ENCODE results near the gene SEC14L5.

Gene SEC14L5

DNA sequence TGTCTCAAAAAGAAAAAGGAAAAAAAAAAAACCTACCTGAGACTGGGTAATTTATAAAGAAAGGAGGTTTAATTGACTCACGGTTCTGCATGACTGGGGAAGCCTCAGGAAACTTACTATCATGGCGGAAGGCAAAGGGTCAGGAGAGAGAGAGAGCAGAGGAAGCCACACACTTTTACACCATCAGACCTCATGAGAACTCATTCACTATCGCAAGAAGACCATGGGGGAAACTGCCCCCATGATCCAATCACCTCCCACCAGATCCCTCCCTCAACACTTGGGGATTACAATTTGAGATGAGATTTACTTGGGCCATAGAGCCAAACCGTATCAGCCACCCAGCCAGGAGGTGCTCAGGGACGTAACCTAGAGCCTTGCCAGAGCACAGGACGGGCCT is 54.8 kb downstream of the SEC14L5 start:
- H3K27me3 ChIP-seq (ENCODE audit: control insufficient read depth, insufficient read depth, low read length), result no peaks in the 10 kb centered on the region
- no peaks in the 10 kb centered on the region for H3K36me3 ChIP-seq (ENCODE audit: control insufficient read depth, insufficient read depth, low read length)
- no peaks in the 10 kb centered on the region for H3K9me3 ChIP-seq (ENCODE audit: control insufficient read depth, insufficient read depth, low read length)
- peaks cover 3% of the 10 kb centered on the region for H3K4me1 ChIP-seq (ENCODE audit: control insufficient read depth, insufficient read depth, low read length)
- H3K4me3 ChIP-seq (ENCODE audit: low read depth, low read length), result no peak overlapping the region
- H3K9ac ChIP-seq (ENCODE audit: low read depth, low read length), result no peak overlapping the region

GRCh38 chr16:5015351-5015750 is 57.2 kb downstream of the SEC14L5 start:
- H3K4me3 ChIP-seq (ENCODE audit: low read depth, low read length), result no peak overlapping the region
- no peak overlapping the region for H3K9ac ChIP-seq (ENCODE audit: low read depth, low read length)
- H3K36me3 ChIP-seq (ENCODE audit: control insufficient read depth, insufficient read depth, low read length), result no peaks in the 10 kb centered on the region
- H3K4me1 ChIP-seq (ENCODE audit: control insufficient read depth, insufficient read depth, low read length), result peaks cover 3% of the 10 kb centered on the region
- no peaks in the 10 kb centered on the region for H3K27me3 ChIP-seq (ENCODE audit: control insufficient read depth, insufficient read depth, low read length)
- H3K9me3 ChIP-seq (ENCODE audit: control insufficient read depth, insufficient read depth, low read length), result no peaks in the 10 kb centered on the region

GRCh38 chr16:5015887-5016286 is 57.8 kb downstream of the SEC14L5 start:
- H3K9me3 ChIP-seq (ENCODE audit: control insufficient read depth, insufficient read depth, low read length), result no peaks in the 10 kb centered on the region
- peaks cover 3% of the 10 kb centered on the region for H3K4me1 ChIP-seq (ENCODE audit: control insufficient read depth, insufficient read depth, low read length)
- H3K4me3 ChIP-seq (ENCODE audit: low read depth, low read length), result no peak overlapping the region
- no peak overlapping the region for H3K9ac ChIP-seq (ENCODE audit: low read depth, low read length)
- no peaks in the 10 kb centered on the region for H3K36me3 ChIP-seq (ENCODE audit: control insufficient read depth, insufficient read depth, low read length)
- no peaks in the 10 kb centered on the region for H3K27me3 ChIP-seq (ENCODE audit: control insufficient read depth, insufficient read depth, low read length)

GRCh38 chr16:5016967-5017677 is 59.0 kb downstream of the SEC14L5 start:
- Histone ChIP-seq H3K36me3 (ENCODE audit: control insufficient read depth, insufficient read depth, low read length) (no peaks in the 10 kb centered on the region), H3K4me3 (ENCODE audit: low read depth, low read length) (no peak overlapping the region), H3K27me3 (ENCODE audit: control insufficient read depth, insufficient read depth, low read length) (no peaks in the 10 kb centered on the region), H3K9me3 (ENCODE audit: control insufficient read depth, insufficient read depth, low read length) (no peaks in the 10 kb centered on the region), H3K4me1 (ENCODE audit: control insufficient read depth, insufficient read depth, low read length) (no peaks in the 10 kb centered on the region), H3K9ac (ENCODE audit: low read depth, low read length) (no peak overlapping the region)

GRCh38 chr16:5017678-5017969 is 59.5 kb downstream of the SEC14L5 start:
- Histone ChIP-seq H3K9ac (ENCODE audit: low read depth, low read length) (no peak overlapping the region), H3K9me3 (ENCODE audit: control insufficient read depth, insufficient read depth, low read length) (no peaks in the 10 kb centered on the region), H3K4me3 (ENCODE audit: low read depth, low read length) (no peak overlapping the region), H3K4me1 (ENCODE audit: control insufficient read depth, insufficient read depth, low read length) (no peaks in the 10 kb centered on the region), H3K27me3 (ENCODE audit: control insufficient read depth, insufficient read depth, low read length) (no peaks in the 10 kb centered on the region), H3K36me3 (ENCODE audit: control insufficient read depth, insufficient read depth, low read length) (no peaks in the 10 kb centered on the region)

- H3K4me1 ChIP-seq (ENCODE audit: control insufficient read depth, insufficient read depth, low read length), result no peaks in the 10 kb centered on the region
- no peaks in the 10 kb centered on the region for H3K9me3 ChIP-seq (ENCODE audit: control insufficient read depth, insufficient read depth, low read length)
- H3K27me3 ChIP-seq (ENCODE audit: control insufficient read depth, insufficient read depth, low read length), result no peaks in the 10 kb centered on the region
- no peak overlapping the region for H3K4me3 ChIP-seq (ENCODE audit: low read depth, low read length)
- no peaks in the 10 kb centered on the region for H3K36me3 ChIP-seq (ENCODE audit: control insufficient read depth, insufficient read depth, low read length)
- no peak overlapping the region for H3K9ac ChIP-seq (ENCODE audit: low read depth, low read length)
These were observed 60.7 kb downstream of the SEC14L5 start for GRCh38 chr16:5018793-5019192.

- Histone ChIP-seq H3K9me3 (ENCODE audit: control insufficient read depth, insufficient read depth, low read length) (no peaks in the 10 kb centered on the region), H3K9ac (ENCODE audit: low read depth, low read length) (no peak overlapping the region), H3K27me3 (ENCODE audit: control insufficient read depth, insufficient read depth, low read length) (no peaks in the 10 kb centered on the region), H3K4me1 (ENCODE audit: control insufficient read depth, insufficient read depth, low read length) (no peaks in the 10 kb centered on the region), H3K36me3 (ENCODE audit: control insufficient read depth, insufficient read depth, low read length) (no peaks in the 10 kb centered on the region), H3K4me3 (ENCODE audit: low read depth, low read length) (no peak overlapping the region)
These were observed 61.6 kb downstream of the SEC14L5 start for GRCh38 chr16:5019775-5020174.

- H3K36me3 ChIP-seq (ENCODE audit: control insufficient read depth, insufficient read depth, low read length), result peaks cover 3% of the 10 kb centered on the region
- H3K9ac ChIP-seq (ENCODE audit: low read depth, low read length), result no peak overlapping the region
- no peaks in the 10 kb centered on the region for H3K4me1 ChIP-seq (ENCODE audit: control insufficient read depth, insufficient read depth, low read length)
- no peaks in the 10 kb centered on the region for H3K27me3 ChIP-seq (ENCODE audit: control insufficient read depth, insufficient read depth, low read length)
- no peaks in the 10 kb centered on the region for H3K9me3 ChIP-seq (ENCODE audit: control insufficient read depth, insufficient read depth, low read length)
- H3K4me3 ChIP-seq (ENCODE audit: low read depth, low read length), result no peak overlapping the region
These were observed 62.4 kb downstream of the SEC14L5 start for GRCh38 chr16:5020551-5020950.

DNA sequence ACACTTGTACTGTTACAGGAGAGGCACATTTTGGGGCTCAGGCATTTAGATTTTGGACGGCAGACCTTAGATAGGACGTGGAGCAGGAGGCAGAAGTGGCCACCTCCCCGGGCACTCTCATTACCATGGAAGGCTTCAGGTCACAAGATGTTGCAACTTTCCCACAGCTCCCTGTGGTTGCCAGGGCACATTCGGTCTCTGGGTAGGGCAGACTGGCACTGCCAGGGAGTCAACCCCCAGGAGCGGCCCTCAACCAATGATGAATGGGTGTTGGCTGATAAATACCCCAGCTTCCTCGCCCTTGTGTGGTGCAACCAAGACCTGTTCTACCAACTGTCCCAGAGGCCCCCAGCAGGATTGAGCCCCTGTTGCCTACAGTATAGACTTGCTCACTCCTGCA is 64.4 kb downstream of the SEC14L5 start:
- Histone ChIP-seq H3K27me3 (ENCODE audit: control insufficient read depth, insufficient read depth, low read length) (no peaks in the 10 kb centered on the region), H3K4me3 (ENCODE audit: low read depth, low read length) (no peak overlapping the region), H3K4me1 (ENCODE audit: control insufficient read depth, insufficient read depth, low read length) (no peaks in the 10 kb centered on the region), H3K9ac (ENCODE audit: low read depth, low read length) (no peak overlapping the region), H3K36me3 (ENCODE audit: control insufficient read depth, insufficient read depth, low read length) (peaks cover 3% of the 10 kb centered on the region), H3K9me3 (ENCODE audit: control insufficient read depth, insufficient read depth, low read length) (no peaks in the 10 kb centered on the region)

- Histone ChIP-seq H3K4me3 (ENCODE audit: low read depth, low read length) (no peak overlapping the region), H3K4me1 (ENCODE audit: control insufficient read depth, insufficient read depth, low read length) (no peaks in the 10 kb centered on the region), H3K9ac (ENCODE audit: low read depth, low read length) (no peak overlapping the region), H3K27me3 (ENCODE audit: control insufficient read depth, insufficient read depth, low read length) (no peaks in the 10 kb centered on the region), H3K36me3 (ENCODE audit: control insufficient read depth, insufficient read depth, low read length) (peaks cover 3% of the 10 kb centered on the region), H3K9me3 (ENCODE audit: control insufficient read depth, insufficient read depth, low read length) (no peaks in the 10 kb centered on the region)
These were observed 66.5 kb downstream of the SEC14L5 start for GRCh38 chr16:5024632-5025031.

DNA sequence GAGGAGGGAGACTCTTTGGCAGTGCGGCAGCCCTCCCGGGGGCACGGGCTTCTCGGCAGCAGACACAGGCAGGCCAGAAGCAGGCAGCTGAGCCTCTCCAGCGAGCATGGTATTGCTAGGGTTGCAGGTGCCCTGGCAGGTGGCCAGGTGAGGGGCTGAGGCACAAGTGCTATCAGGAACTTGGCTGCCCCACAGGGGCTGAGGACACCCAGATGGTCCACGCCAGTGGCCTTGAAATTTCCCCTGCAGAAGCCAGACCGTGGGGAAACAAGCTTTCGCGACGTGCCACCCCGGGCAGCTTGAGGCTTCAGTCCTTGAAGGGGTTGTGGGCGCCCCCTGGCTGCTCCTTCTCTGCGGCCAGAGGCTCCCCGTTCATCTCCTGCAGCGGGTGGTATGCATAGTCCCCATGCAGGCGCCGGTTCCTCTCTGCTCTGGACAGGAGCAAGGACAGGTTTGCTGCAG is 67.1 kb downstream of the SEC14L5 start:
- no peak overlapping the region for H3K9ac ChIP-seq (ENCODE audit: low read depth, low read length)

DNA sequence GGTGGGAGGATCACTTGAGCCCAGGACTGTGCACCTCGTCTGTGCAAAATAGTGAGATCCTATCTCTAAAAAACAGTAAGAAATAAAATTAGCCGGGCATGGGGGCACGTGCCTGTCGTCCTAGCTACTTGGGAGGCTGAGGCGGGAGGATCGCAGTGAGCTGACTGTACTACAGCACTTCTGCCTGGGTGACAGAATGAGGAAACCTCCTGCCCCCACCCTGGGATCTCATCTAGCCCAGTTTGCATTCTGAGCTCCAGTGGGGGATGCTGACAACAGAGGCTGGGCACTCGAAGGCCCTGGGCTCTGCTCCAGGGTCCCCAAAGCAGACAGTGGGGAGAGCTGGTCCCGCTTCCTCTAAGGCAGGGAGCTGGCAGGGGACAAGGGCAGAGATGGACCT is 68.5 kb downstream of the SEC14L5 start:
- Histone ChIP-seq H3K4me1 (ENCODE audit: control insufficient read depth, insufficient read depth, low read length) (no peaks in the 10 kb centered on the region), H3K9me3 (ENCODE audit: control insufficient read depth, insufficient read depth, low read length) (no peaks in the 10 kb centered on the region), H3K9ac (ENCODE audit: low read depth, low read length) (no peak overlapping the region), H3K4me3 (ENCODE audit: low read depth, low read length) (no peak overlapping the region), H3K27me3 (ENCODE audit: control insufficient read depth, insufficient read depth, low read length) (no peaks in the 10 kb centered on the region), H3K36me3 (ENCODE audit: control insufficient read depth, insufficient read depth, low read length) (peaks cover 3% of the 10 kb centered on the region)

More for the DNA sequence above, 67.1 kb downstream of the SEC14L5 start:
- Histone ChIP-seq H3K36me3 (ENCODE audit: control insufficient read depth, insufficient read depth, low read length) (peaks cover 3% of the 10 kb centered on the region), H3K4me1 (ENCODE audit: control insufficient read depth, insufficient read depth, low read length) (no peaks in the 10 kb centered on the region), H3K27me3 (ENCODE audit: control insufficient read depth, insufficient read depth, low read length) (no peaks in the 10 kb centered on the region), H3K9me3 (ENCODE audit: control insufficient read depth, insufficient read depth, low read length) (no peaks in the 10 kb centered on the region), H3K4me3 (ENCODE audit: low read depth, low read length) (no peak overlapping the region)

Data from iPS-15b (cell line).